Adrenal gland (tissue), 5 donors: Measurements from ENCODE around the gene EVC.

Source experiments
- CTCF ChIP-seq, 6 experiments: fragments of 450-650 bp in 4 of 6; fragments of 200-600 bp in 2 of 6; sonication (generic) in 1 of 6; IDR thresholded peaks; 1 replicate in 5 of 6; 2 replicates in 1 of 6; pipeline versions ENCODE4 v1.5.1 to v1.8.0; 2016 to 2021; ENCODE audit warnings: antibody characterized with exemption in 6 of 6, mild to moderate bottlenecking in 2 of 6, moderate library complexity in 1 of 6
- POLR2A ChIP-seq, 2 donors: fragments of 450-650 bp; IDR thresholded peaks; one replicate each; pipeline ENCODE4 v1.6.1; 2017; ENCODE audit warnings: antibody characterized with exemption in 2 of 2, mild to moderate bottlenecking in 2 of 2, moderate library complexity in 1 of 2
- donor health status: DM: no; HTN: no; CAD: no.

- TF ChIP-seq POLR2A (IDR thresholded peaks at IDR 0.05) (no peak), CTCF (IDR thresholded peaks at IDR 0.05) (no peak)
Observed at GRCh38 chr4:5804656-5805055, 93.7 kb downstream of the EVC start.
